ENCODE data around the gene LCORL. TPM values are rescaled to one million over a fixed set of nuclear protein-coding genes. Genes with fewer than 3 reads are reported as not detected.

The LCORL gene
- total and polyA plus RNA-seq, 2 of the 4 experiments (the other 2 are of a cell fraction) = 2.1 to 5.0 TPM

DNA sequence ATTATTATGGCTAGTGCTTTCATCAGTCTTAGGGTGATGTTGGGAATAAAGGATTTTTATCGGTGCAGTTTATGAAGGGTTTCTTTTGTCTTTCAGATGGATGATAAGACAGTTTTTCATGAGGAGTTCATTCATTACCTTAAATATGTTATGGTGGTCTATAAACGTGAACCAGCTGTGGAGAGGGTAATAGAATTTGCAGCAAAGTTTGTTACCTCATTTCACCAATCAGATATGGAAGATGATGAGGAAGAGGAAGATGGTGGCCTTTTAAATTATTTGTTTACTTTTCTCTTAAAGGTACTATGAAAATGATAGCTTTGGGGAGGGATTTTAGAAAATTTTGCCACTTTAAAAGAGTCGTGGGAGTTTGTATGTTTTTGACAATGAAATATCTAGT is 209.4 kb downstream of the LCORL start:
- in situ Hi-C loops (cut with MboI; ENCODE audit: low sequenced_read_pairs) = loop anchor here (10.0 to 25.0 kb wide), 2 partner anchors 225 to 783 kb away; partner anchors contain the start of gene LAP3
- no peak overlapping the region for H3K27ac ChIP-seq (ENCODE audit: insufficient read depth, low read length)

More for the DNA sequence above, 209.4 kb downstream of the LCORL start:
- Histone ChIP-seq H3K4me3 (ENCODE audit: insufficient read depth, low read depth, low read length) (peak overlapping the region; percentile 25; the same call in 1 of the 2 replicates), H2BK20ac (ENCODE audit: low read depth, low read length) (no peak overlapping the region), H3K14ac (replicated peaks; ENCODE audit: low read depth, low read length) (no peak overlapping the region), H3K18ac (ENCODE audit: low read depth, low read length) (no peak overlapping the region), H3K79me1 (ENCODE audit: low read depth in 1 of 2, low read length in 2 of 2) (peaks cover 2 to 22% of the 10 kb centered on the region in 2 experiments), H3K9ac (ENCODE audit: low read depth, low read length) (no peak overlapping the region; the same call in 1 of the 2 replicates), H3K4me1 (ENCODE audit: control insufficient read depth, insufficient read depth, low read length) (peaks cover 2% of the 10 kb centered on the region; the same call in 1 of the 2 replicates), H2BK5ac (ENCODE audit: low read depth, low read length, poor library complexity, severe bottlenecking) (peak overlapping the region; percentile 5), H4K91ac (ENCODE audit: insufficient read depth, low read depth, low read length) (no peak overlapping the region), H3K23ac (ENCODE audit: low read depth, low read length) (peak overlapping the region; percentile 26; the same call in 1 of the 2 replicates), H3K36me3 (ENCODE audit: control insufficient read depth, insufficient read depth, low read length) (no peaks in the 10 kb centered on the region), H3K9me1 (ENCODE audit: insufficient read depth, low read length) (no peaks in the 10 kb centered on the region), H4K5ac (ENCODE audit: low read depth, low read length) (no peak overlapping the region), H2AFZ (replicated peaks; ENCODE audit: low read length, poor library complexity) (no peak overlapping the region), H3K4me2 (ENCODE audit: low read depth, low read length) (peak overlapping the region; percentile 98), H3K9me3 (ENCODE audit: control insufficient read depth, insufficient read depth, low read length) (no peaks in the 10 kb centered on the region), H2AK9ac (replicated peaks; ENCODE audit: low read depth, low read length, poor library complexity) (no peak overlapping the region), H3K27me3 (ENCODE audit: control insufficient read depth, insufficient read depth, low read length) (no peaks in the 10 kb centered on the region), H3K56ac (ENCODE audit: extremely low read depth, insufficient read depth, low read length) (no peak overlapping the region), H4K20me1 (ENCODE audit: insufficient read depth, low read length) (peaks cover 23% of the 10 kb centered on the region; the same call in 1 of the 2 replicates), H2BK15ac (ENCODE audit: low read depth, low read length) (no peak overlapping the region), H3K4ac (ENCODE audit: low read depth, low read length) (no peak overlapping the region), H2AK5ac (ENCODE audit: low read depth, low read length) (no peak overlapping the region), H2BK120ac (ENCODE audit: low read depth, low read length) (no peak overlapping the region), H4K8ac (ENCODE audit: low read depth in 2 of 2, low read length in 2 of 2) (no peak overlapping the region)
- ChIA-PET CTCF (interaction anchor here (1.3 kb wide), 1 partner anchor 263 kb away, joined by 3 read pairs; no protein-coding TSS in a partner anchor), POLR2A (ENCODE audit: unreplicated experiment) (no interaction called here)
- no peak for TF ChIP-seq RFX5 (IDR thresholded peaks at IDR 0.05; ENCODE audit: low read depth, low read length)
- TF ChIP-seq MAZ (IDR thresholded peaks at IDR 0.05; ENCODE audit: borderline replicate concordance, low read depth, low read length) = no peak
- TF ChIP-seq BHLHE40 (IDR thresholded peaks at IDR 0.05; ENCODE audit: low read depth, low read length) = no peak
- no peak for TF ChIP-seq CEBPB (IDR thresholded peaks at IDR 0.05; ENCODE audit: low read depth, low read length)
- no peak for TF ChIP-seq MAFK (IDR thresholded peaks at IDR 0.05; ENCODE audit: low read depth, low read length)
- TF ChIP-seq NFE2L2 (IDR thresholded peaks at IDR 0.05; ENCODE audit: low read depth, low read length) = no peak
- TF ChIP-seq CHD1 (IDR thresholded peaks at IDR 0.05; ENCODE audit: low read depth, low read length) = no peak
- no peak for TF ChIP-seq RCOR1 (IDR thresholded peaks at IDR 0.05; ENCODE audit: insufficient replicate concordance, low read length)
- no peak for TF ChIP-seq MXI1 (IDR thresholded peaks at IDR 0.05; ENCODE audit: borderline replicate concordance, low read depth, low read length)
- TF ChIP-seq, protein P1, sequence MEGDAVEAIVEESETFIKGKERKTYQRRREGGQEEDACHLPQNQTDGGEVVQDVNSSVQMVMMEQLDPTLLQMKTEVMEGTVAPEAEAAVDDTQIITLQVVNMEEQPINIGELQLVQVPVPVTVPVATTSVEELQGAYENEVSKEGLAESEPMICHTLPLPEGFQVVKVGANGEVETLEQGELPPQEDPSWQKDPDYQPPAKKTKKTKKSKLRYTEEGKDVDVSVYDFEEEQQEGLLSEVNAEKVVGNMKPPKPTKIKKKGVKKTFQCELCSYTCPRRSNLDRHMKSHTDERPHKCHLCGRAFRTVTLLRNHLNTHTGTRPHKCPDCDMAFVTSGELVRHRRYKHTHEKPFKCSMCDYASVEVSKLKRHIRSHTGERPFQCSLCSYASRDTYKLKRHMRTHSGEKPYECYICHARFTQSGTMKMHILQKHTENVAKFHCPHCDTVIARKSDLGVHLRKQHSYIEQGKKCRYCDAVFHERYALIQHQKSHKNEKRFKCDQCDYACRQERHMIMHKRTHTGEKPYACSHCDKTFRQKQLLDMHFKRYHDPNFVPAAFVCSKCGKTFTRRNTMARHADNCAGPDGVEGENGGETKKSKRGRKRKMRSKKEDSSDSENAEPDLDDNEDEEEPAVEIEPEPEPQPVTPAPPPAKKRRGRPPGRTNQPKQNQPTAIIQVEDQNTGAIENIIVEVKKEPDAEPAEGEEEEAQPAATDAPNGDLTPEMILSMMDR (conservative IDR thresholded peaks at IDR 0.05; ENCODE audit: low read depth, low read length) = no peak
- TF ChIP-seq ELK1 (IDR thresholded peaks at IDR 0.05; ENCODE audit: borderline replicate concordance, low read depth, low read length) = no peak
- TF ChIP-seq POLR2A (IDR thresholded peaks at IDR 0.05; ENCODE audit: low read depth, low read length) = no peak
- TF ChIP-seq SMC3 (IDR thresholded peaks at IDR 0.05; ENCODE audit: low read depth, low read length) = no peak
- TF ChIP-seq USF2 (IDR thresholded peaks at IDR 0.05; ENCODE audit: low read depth, low read length) = no peak
- TF ChIP-seq FOS (IDR thresholded peaks at IDR 0.05; ENCODE audit: low read depth, low read length) = no peak
- TF ChIP-seq RAD21 (IDR thresholded peaks at IDR 0.05; ENCODE audit: low read length) = no peak
- intact Hi-C loops (cut with micrococcal nuclease) = loop anchor here (5.0 to 10.0 kb wide), 2 partner anchors 123 to 175 kb away; no protein-coding TSS in a partner anchor
- BruUV-seq (replicated peaks) = no TSS peak
- DNase-seq (no peak), ATAC-seq (ENCODE audit: low read depth) (no peak)
- no CpG with 5 or more reads among the region's 3 CpGs for WGBS, 2 experiments (ENCODE audit: extremely low coverage in 2 of 2, insufficient read length in 1 of 2)
- dilution Hi-C loops (cut with HindIII; ENCODE audit: low sequenced_read_pairs, unreplicated experiment) = no loop called here
